GM11168 (cell line): ENCODE results near the gene ADAP1.
"Not testable (repeated sequence)": the region's sequence is repeated elsewhere in the genome, so short reads cannot be mapped to it uniquely, and the experiment has no call there.

Experiments used
- in situ Hi-C: fragments of 300-500 bp; cut with MboI; formaldehyde crosslinking; loops from one replicate; pipeline ENCODE4 v1.12.0; 2022; ENCODE audit warnings: low sequenced_read_pairs; ENCODE audit not compliant: unreplicated experiment

Gene ADAP1

DNA sequence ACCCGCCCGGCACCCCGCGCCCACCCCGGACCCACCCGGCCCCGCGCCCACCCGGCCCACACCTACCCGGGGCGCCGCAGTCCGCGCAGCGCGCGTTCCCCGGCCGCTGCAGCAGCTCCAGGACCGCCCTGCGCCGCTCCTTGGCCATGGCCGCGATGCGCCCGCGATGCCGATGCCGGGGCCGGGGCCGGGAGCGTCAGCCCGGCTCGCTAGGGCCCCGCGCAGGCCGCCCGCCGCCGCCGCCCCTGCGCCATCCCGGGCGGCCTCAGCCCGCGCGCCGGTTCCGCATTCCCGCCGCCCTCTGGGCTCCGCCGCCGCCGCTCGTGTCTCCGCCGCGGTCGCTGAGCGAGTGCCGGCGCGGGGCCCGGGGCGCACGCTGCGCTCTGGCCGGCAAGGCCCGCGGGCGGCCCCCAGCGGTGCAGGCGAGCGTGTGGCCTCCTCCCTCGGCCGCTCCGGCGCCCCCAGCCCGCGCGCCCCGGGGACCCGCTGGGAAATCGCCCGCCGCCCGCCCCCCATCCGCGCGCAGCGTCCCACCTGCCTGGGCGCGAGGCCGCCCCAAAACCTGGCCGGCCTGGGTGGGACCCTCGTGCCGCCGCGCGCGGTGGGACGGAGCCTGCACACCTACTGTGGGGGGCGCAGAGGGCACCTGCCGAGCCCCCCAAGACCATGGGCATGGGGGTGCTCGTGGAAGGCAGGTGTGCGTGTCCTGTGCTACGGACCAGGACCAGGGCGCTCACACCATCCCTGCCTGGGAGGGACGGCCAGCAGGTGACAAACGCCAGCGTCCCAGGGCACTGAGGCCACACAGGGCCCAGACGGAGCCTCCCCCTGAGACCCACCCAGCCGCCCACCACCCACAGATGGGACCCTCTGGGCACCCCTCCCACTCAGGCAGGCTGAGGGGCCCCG, at the start of gene ADAP1:
Gene ADAP1 (minus strand): TSS at position 351 of the 909 bp plus-strand sequence. CDS start 203 bp downstream, at position 148.
- in situ Hi-C loops = no loop called here

DNA sequence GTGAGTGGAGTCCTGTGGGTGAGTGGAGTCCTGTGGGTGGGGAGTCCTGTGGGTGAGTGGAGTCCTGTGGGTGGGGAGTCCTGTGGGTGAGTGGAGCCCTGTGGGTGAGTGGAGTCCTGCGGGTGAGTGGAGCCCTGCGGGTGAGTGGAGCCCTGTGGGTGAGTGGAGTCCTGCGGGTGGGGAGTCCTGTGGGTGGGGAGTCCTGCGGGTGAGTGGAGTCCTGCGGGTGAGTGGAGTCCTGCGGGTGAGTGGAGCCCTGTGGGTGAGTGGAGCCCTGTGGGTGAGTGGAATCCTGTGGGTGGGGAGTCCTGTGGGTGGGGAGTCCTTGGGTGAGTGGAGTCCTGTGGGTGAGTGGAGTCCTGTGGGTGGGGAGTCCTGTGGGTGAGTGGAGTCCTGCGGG, 48.0 kb upstream of the ADAP1 start:
- in situ Hi-C loops = not testable (repeated sequence)

DNA sequence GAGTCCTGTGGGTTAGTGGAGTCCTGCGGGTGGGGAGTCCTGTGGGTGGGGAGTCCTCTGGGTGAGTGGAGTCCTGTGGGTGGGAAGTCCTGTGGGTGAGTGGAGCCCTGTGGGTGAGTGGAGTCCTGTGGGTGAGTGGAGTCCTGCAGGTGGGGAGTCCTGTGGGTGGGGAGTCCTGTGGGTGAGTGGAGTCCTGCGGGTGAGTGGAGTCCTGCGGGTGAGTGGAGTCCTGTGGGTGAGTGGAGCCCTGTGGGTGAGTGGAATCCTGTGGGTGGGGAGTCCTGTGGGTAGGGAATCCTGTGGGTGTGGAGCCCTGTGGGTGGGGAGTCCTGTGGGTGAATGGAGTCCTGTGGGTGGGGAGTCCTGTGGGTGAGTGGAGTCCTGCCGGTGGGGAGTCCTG, 47.5 kb upstream of the ADAP1 start:
- in situ Hi-C loops = not testable (repeated sequence)

- in situ Hi-C loops = not testable (repeated sequence)
These were observed 46.7 kb upstream of the ADAP1 start for GRCh38 chr7:1001069-1001770.

DNA sequence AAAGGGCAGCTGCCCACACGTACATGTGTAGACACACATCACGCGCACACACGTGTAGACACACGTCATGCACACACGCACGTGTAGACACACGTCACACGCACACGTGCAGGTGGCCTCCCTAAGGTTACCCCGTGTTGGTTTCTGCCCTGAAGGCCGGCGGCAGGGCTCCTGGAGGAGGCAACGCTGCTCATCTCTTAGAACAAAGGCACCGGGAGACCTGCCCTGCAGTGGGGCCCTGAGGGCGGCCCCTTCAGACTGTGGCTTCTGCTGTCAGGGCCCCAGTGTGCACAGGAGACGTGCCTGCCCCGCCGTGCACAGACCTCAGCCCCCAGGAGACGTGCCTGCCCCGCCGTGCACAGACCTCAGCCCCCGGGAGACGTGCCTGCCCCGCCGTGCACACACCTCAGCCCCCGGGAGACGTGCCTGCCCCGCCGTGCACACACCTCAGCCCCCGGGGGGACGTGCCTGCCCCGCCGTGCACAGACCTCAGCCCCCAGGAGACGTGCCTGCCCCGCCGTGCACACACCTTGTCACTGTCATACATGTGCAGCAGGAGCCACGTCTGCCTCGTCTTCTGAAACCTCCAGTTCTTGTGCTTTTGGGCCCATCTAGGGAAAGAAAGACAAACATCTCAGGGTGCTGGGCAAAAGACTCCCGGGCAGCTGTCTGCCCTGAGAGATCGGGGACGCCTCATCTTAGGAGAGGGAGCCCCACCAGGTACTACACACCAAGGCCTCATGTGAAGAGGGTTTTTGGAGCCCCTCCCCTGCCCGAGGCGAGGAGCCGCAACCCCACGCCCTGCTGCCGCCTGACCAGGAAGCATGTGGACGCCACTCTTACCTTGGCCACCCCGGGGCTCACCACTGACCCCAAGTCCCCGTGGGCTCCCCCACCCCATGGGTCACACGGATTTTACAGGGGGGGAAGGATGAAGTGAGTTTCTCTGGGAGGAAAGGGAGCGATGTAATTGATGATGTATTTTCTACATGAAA, 45.8 kb upstream of the ADAP1 start:
- in situ Hi-C loops = loop anchor here (5.0 to 10.0 kb wide), 2 partner anchors 65 to 82 kb away; no protein-coding TSS in a partner anchor

DNA sequence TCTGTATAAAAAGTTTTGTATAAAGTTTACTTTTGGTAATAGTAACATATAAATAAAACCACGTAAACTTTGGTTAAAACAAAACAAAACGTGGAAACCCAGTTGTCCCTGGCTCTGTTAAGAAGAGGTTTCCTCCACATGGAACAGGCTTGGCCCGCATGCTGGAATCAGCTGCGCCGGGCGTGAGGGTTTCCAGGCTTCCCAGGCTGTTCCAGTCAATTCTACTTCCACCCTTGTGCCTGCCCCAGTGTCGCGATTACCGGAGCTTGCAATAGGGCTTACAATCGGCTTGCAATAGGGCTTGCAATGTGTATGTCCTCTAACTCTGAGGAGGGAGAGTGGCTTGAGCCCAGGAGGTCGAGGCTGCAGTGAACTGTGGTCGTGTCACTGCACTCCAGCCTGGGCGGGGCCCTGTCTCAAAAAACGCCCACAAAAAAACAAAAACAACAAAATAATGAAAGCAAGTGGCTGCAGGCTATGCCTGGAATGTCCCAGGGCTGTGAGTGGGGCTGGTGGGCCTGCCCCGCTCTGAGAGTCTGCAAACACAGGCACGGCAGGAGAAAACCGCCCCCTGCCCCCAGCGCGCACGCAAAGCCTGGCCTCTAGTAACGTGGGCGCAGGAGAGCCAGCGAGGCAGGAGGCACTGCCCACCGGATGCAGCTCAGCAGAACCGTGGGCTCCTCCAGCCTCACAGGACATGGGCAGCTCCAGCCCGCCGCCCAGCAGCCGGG, 44.8 kb upstream of the ADAP1 start:
- in situ Hi-C loops = loop anchor here (5.0 to 10.0 kb wide), 2 partner anchors 65 to 83 kb away; no protein-coding TSS in a partner anchor

DNA sequence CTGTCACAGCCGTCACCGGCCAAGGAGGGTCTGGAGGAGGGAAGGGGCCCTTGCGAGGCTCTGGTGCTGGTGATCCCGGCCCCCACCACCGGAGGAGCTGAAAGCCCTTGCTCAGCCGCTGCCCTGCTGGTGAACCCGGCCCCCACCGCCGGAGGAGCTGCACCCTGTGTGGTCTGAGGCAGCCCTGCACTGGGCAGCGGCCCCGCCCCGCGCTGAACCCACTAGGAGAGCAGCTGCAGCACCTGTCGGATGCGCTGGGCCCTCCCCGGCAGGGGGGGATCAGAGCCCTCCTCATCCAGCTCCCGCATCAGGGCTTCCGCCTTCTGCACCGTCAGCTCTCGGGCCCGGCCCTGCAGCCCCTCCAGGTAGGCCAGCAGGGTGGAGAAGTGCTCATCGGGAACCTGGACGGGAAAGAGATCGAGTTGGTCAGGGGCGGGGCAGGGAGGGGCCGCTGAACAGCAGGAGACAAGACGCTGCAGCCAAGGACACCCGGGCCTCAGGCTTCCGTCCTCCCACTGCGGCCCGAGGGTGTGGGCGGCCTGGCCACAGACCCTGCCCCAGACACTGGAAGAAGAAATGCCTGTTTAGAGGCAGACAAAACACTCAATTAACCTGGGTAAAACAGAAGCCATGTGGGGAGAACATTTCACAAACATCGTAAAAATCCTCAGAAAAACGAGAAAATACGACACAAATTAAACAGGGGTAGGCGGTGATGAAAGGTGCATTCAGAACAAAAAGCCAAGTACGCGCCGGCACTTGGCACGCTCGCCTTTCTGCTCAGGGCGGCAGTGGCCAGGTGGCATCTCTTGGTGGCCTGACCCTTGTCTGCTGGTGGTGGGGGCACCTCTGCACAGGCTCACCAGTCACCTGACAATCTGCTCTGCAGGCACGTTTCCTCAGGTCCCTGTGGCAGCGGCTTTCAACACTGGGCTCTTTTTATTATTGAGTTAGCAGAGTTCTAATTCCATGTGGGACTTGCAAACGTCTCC, 43.2 kb upstream of the ADAP1 start:
- in situ Hi-C loops = loop anchor here (5.0 to 10.0 kb wide), 2 partner anchors 67 to 85 kb away; no protein-coding TSS in a partner anchor

GRCh38 chr7:996079-996872, 41.8 kb upstream of the ADAP1 start:
- in situ Hi-C loops = loop anchor here (5.0 to 10.0 kb wide), 2 partner anchors 69 to 86 kb away; no protein-coding TSS in a partner anchor

DNA sequence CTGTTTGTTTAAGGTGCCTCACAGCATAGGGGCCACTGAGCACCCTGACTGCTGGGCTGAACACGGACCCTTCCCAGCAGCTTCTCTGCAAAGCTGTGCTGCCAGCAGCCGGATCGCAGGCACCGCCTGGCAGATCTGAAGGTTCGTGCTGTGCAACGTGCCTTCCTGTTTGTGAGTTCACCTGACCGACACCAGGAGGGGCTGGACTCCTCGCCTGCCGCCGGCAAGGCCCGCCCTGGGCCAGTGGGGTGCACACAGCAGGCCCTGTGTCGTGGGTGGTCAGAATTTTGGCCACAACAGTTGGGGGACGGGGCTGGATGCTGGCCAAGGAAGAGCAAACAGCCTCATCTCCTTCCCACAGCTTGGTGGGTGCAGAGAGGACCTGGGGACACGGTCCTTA, 41.1 kb upstream of the ADAP1 start:
- in situ Hi-C loops = loop anchor here (5.0 to 10.0 kb wide), 2 partner anchors 69 to 87 kb away; no protein-coding TSS in a partner anchor

DNA sequence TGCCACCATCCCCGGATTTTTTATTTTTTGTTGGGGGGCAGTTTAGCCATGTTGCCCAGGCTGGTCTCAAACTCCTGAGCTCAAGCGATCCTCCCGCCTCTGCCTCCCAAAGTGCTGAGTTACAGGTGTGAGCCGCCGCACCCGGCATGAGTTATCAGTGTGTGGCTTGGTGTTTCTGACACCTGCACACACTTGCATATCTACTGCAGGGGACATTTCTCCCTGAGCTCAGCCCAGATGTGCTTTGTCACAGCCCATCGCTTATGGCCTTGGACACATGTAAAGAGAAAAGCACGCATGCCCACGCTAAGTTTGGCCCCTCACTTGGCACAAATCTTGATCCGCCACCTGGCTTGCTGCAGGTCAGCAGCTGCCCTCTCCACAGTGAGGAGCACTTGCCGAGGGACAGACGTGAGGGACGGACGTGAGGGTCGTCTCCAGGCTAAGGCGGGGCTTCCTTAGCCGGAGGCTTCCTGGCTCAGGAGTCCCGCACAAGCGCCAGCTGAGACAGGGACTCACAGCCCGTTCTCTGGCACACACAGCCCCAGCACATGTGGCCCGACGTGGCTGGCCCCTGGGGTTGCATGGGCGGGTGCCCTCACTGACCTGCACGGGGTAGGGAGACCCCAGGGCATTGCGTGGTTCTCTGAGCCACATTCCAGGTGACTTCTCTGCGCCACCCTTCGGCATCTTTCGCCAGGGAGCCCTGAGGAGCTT, 40.3 kb upstream of the ADAP1 start:
- in situ Hi-C loops = loop anchor here (5.0 to 10.0 kb wide), 2 partner anchors 70 to 88 kb away; no protein-coding TSS in a partner anchor

DNA sequence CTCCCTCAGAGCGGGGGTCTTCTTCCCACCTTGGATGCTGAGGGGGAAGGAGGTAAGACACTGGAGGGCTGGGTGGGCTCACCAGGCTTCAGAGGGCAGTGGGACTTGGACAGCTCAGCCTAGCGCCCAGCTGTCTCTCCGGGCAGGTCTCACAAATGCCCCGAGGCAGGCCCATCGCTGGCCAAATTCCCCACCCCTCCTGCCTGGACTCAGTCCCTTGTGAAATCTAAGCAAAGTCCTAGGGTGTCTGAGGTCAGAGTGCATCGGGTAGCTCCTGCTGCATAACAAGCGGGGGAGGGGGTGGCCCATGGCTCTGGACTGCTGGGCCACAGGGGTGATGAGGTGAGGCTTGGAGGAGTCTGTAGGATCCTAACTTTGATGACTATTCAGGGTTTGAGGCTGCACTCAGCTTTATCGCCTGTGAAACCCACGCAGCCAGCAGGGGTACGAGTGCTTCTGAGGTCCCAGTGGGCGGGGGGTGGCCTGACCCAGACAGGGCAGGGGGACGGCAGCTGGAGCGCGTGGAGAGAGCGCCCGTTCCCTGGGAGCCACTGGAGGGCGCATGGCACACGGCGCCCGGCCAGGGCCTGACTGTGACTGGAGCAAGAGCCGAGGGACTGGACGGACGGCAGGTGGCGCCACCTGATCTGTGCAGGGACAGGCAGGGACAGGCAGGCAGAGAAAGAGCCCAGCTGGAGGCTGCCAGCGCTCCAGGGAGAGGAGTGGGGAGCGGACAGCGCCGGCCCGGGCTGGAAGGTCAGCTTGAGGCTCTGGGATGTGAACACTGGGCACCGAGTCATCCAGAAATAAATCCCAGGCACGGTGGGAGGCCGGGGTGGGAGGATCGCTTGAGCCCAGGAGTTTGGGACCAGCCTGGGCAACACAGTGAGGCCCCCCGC, 38.5 kb upstream of the ADAP1 start:
- in situ Hi-C loops = loop anchor here (10.0 kb wide), 1 partner anchor 72 kb away; no protein-coding TSS in a partner anchor

- in situ Hi-C loops = loop anchor here (10.0 kb wide), 1 partner anchor 73 kb away; no protein-coding TSS in a partner anchor
These were observed 37.5 kb upstream of the ADAP1 start for GRCh38 chr7:991729-992656.

GRCh38 chr7:990933-991728, 36.7 kb upstream of the ADAP1 start:
- in situ Hi-C loops = loop anchor here (10.0 kb wide), 1 partner anchor 74 kb away; no protein-coding TSS in a partner anchor
